ENCODE results near the gene SLC9A2.

The SLC9A2 gene

DNA sequence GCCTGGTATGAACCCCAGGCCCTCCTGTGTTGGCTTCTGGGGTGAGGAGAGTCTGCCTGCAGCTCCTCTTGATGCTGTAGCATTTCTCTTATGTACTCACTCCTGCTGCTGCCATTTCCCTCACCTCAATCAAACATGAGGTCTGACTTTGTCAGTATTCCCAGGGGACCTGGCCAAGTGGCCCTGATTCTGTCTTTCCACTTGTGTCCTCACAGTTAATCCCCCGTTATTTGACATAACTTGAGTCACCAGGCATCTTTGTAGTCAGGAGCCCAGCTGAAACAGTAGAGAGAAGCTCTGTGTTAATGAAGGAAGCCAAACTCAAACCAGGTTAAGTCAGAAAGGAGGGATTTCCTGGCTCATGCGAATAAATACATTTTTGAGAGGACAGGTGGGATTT is 55.0 kb downstream of the SLC9A2 start:
- TF ChIP-seq, protein P1, sequence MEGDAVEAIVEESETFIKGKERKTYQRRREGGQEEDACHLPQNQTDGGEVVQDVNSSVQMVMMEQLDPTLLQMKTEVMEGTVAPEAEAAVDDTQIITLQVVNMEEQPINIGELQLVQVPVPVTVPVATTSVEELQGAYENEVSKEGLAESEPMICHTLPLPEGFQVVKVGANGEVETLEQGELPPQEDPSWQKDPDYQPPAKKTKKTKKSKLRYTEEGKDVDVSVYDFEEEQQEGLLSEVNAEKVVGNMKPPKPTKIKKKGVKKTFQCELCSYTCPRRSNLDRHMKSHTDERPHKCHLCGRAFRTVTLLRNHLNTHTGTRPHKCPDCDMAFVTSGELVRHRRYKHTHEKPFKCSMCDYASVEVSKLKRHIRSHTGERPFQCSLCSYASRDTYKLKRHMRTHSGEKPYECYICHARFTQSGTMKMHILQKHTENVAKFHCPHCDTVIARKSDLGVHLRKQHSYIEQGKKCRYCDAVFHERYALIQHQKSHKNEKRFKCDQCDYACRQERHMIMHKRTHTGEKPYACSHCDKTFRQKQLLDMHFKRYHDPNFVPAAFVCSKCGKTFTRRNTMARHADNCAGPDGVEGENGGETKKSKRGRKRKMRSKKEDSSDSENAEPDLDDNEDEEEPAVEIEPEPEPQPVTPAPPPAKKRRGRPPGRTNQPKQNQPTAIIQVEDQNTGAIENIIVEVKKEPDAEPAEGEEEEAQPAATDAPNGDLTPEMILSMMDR (conservative IDR thresholded peaks at IDR 0.05) = no peak
- no peak for TF ChIP-seq ZFX (IDR thresholded peaks at IDR 0.05)

DNA sequence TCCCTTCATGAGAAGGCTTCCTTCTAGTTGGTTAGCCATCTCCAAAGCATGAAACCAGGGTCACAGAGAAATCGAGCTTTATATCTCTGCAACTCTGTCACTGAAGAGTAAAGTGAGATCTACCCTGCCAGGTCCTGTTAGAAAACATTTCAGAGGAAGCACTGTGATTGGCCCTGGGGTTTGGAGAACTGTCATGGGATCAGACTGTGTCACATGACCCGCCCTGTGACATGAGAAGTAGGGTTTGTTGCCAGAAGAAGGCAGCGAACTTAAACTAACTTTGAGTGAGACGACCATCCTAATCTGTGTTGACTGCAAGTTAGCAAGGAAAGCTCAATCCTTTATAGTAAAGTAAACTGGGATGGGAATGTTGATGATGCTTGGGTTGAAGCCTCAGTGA is 55.5 kb downstream of the SLC9A2 start:
- TF ChIP-seq, protein P1 (conservative IDR thresholded peaks at IDR 0.05) = no peak
- TF ChIP-seq ZFX (IDR thresholded peaks at IDR 0.05) = no peak
- no peak overlapping the region for H3K27ac ChIP-seq

More for the DNA sequence above, 55.0 kb downstream of the SLC9A2 start:
- no peak overlapping the region for H3K27ac ChIP-seq

DNA sequence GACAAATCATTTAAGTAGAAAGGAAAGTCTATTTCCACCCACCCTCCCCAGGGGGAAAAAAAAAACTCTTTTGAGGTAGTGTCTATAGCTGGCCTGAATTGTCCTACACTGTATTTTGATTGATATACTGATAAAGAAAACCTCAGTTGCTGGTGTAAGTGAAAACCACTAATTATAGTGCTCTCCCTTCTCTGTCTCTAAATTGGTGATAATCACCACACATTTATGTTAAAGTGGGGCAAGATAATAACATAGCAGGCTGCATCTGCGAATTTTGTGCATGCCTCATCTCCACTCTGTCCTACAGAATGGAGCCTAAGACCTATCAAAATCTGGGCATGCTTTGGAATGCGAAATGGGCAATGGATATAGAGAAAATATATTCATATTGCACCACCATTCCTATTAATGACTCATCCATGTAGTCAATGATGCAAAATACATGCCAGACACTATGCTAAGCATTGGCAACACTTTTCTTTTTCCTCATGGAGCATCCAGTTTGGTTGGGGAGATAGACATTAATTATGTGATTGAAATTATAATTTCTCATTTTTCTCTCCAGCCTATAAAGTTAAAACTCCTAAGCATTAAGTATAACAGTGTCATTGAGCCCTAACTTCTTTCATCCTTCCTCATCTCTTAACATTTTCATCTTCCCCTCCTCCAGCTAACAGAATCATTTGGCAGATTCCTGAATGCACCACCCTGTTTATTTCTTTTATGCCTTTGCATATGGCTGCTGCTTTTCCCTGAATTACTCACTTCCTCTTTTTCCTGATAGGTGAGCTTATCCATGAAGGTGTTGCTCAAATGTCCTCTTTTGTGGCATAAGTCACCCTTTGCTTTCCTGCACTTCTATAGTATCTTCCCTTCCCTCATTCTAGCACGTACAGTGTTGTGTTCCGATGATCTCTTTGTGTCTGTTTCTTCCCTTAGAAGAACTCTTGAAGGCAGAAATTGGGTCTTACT is 58.2 kb downstream of the SLC9A2 start:
- TF ChIP-seq, protein P1 (conservative IDR thresholded peaks at IDR 0.05) = no peak
- TF ChIP-seq ZFX (IDR thresholded peaks at IDR 0.05) = no peak
- no peak overlapping the region for H3K27ac ChIP-seq

DNA sequence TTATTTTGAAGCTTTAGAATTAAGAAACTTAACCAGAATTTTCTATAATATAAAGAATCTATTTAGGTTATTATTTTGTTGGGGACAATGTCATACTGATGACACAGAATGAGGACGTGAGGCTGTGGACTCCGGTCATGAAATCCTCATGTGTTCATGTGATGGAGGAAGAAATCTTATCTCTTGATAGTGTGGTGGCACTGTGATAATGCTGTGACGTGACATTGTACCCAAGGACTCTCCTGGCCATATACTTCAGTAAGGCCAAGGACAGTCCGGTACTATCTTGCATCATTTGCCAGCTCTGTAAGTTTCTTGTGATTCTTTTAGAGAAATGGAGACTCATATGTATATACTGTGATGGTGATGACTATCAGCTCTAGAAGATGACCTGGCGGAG is 59.1 kb downstream of the SLC9A2 start:
- H3K27ac ChIP-seq = no peak overlapping the region
- TF ChIP-seq, protein P1 (conservative IDR thresholded peaks at IDR 0.05) = no peak
- TF ChIP-seq ZFX (IDR thresholded peaks at IDR 0.05) = no peak

DNA sequence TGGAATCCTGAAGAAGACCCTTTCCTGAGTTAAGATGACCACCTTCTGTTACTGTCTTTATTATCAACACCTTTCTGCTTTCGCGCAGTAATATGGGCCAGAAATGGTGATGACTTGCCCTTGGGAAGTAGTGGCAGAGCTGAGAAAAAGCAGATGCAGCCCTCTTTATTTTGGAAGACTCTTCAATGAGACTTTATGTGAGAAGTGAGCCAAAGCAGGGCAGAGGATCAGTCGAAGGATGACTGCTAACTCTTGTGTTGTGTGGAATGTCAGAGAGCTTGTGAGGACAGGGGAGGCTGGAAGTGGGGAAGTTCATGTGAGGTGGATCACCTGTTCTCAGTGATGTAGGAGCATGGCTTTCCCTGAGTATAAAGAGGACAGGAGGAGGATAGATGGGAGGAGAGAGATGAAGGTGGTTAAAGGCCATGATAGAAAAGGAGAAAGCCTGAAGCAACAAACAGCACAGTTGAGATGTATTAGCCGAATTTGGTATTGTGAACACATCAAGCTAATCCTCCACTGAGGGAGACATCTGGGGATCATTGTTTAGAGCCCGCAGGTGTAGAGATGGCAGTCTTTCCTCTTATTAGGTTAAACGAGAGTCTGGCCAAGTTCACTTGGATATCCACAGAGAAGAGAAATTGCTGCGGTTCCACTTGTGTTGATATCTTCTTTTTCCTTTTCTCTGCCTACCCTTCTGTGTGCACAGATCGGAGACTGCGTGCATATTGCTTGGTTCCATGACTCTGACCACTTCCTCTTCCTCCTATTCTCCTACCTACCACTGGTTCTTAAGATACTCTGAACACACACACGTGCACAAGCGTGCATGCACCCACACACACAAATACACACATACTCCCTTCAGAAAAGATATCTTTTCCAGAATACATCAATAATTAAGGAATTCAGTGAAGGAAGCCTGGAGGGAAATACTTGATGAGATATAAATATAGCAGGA is 67.4 kb downstream of the SLC9A2 start:
- H3K27ac ChIP-seq = no peak overlapping the region
- no peak for TF ChIP-seq ZFX (IDR thresholded peaks at IDR 0.05)
- TF ChIP-seq, protein P1 (conservative IDR thresholded peaks at IDR 0.05) = no peak

DNA sequence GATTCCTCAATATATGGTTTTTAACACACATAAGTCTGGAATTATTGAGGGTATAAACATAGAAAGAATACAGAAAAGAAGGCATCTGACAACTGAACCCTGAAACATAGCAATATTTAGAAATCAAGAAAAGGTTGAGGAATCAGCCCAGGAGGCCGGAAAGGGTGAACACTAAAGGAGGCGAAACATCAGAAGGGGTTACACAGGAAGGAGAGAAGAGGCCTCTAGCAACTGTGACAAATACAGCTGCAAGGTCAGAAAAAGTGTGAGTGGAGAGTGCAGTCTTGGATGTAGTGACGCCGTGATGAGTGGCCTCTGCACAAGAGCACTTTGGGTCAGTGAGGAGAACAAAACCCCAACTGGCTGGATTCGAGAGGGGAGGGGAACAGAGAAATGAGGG is 70.7 kb downstream of the SLC9A2 start:
- TF ChIP-seq, protein P1 (conservative IDR thresholded peaks at IDR 0.05) = no peak
- no peak for TF ChIP-seq ZFX (IDR thresholded peaks at IDR 0.05)
- no peak overlapping the region for H3K27ac ChIP-seq
